SK-N-MC (cell line): ENCODE data around the gene CD46.

Source experiments
- DNase-seq: peaks from one replicate; pipeline ENCODE4 v3.0.0-alpha.2; 2011; ENCODE audit warnings: low read depth, low spot score
- H3K27ac ChIP-seq: fragments of 200-600 bp; sonication (generic); 2 replicates; pipeline ENCODE4 v1.5.1; 2016; ENCODE audit warnings: mixed run types
- H3K36me3 ChIP-seq: fragments of 200-600 bp; sonication (generic); 2 replicates; pipeline ENCODE4 v1.6.1; 2017; ENCODE audit warnings: antibody characterized with exemption, low read length, mixed read lengths; ENCODE audit not compliant: insufficient read depth
- H3K4me3 ChIP-seq: fragments of 200-600 bp; sonication (generic); 2 replicates; pipeline ENCODE4 v1.5.1; 2016
- H3K9ac ChIP-seq: fragments of 200-600 bp; sonication (generic); 2 replicates; pipeline ENCODE4 v1.8.0; 2017; ENCODE audit warnings: mixed run types, mixed read lengths; ENCODE audit not compliant: insufficient read length
- H3K9me3 ChIP-seq: fragments of 200-600 bp; sonication (generic); 2 replicates; pipeline ENCODE4 v1.6.1; 2017; ENCODE audit warnings: low read depth, mild to moderate bottlenecking, antibody characterized with exemption, low read length, moderate library complexity, mixed read lengths
- EZH2 ChIP-seq: fragments of 200-600 bp; sonication (generic); IDR thresholded peaks from one replicate; pipeline ENCODE4 v1.6.1; 2017; ENCODE audit warnings: antibody characterized with exemption
- FOXP2 ChIP-seq: optimal IDR thresholded peaks from 2 replicates; pipeline ENCODE3; 2011; ENCODE audit warnings: mild to moderate bottlenecking, moderate library complexity; ENCODE audit not compliant: insufficient read depth; ENCODE audit errors: extremely low read length, control extremely low read depth
- POLR2AphosphoS5 ChIP-seq: IDR thresholded peaks from 2 replicates; pipeline ENCODE4 v1.6.1; 2012; ENCODE audit warnings: mild to moderate bottlenecking, low read depth, low read length, borderline replicate concordance

Gene CD46

GRCh38 chr1:207835958-207836357, 84.1 kb downstream of the CD46 start:
- no peak for DNase-seq
- H3K27ac ChIP-seq: no peak overlapping the region
- no peaks in the 10 kb centered on the region for H3K36me3 ChIP-seq
- H3K4me3 ChIP-seq: no peak overlapping the region
- no peaks in the 10 kb centered on the region for H3K9me3 ChIP-seq
- no peak overlapping the region for H3K9ac ChIP-seq
- no peak for TF ChIP-seq POLR2AphosphoS5
- TF ChIP-seq EZH2: no peak
- TF ChIP-seq FOXP2: no peak

DNA sequence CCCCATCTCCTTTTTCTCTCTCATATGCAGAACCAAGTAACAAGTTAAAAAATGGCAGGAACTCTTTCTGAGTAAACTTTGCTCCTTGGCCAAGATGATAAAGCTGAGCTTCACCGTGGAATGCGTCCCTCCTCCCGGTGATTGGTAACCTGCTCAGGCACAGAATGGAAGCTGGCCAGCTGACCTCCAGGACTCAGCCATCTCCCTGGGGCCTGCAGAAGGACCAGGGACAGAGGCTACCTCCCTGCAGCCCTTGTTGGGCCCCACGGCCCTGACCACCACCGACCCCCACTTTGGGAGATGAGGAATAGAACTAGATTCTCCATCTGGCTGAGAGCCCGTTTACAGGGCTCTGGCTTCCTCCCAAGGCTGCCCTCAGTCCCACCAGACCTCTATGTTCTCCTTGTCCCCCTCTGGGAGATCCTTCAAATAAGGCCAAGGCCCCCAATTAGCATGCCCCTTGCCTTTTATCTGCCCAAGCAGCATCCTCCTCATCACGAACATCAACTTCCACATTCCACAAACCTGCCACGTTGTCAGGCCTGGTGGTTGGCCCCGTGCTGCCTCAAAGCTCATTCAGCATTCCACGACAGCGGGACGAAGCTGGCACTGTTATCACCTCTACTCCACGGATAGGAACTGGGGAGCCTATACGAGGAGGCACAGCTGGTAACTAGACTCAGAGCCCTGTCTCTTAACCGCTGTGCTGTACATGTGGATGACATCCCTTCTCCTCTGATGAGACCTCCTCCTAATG, 84.9 kb downstream of the CD46 start:
- Histone ChIP-seq H3K27ac (no peak overlapping the region), H3K9me3 (no peaks in the 10 kb centered on the region), H3K4me3 (no peak overlapping the region), H3K36me3 (no peaks in the 10 kb centered on the region), H3K9ac (no peak overlapping the region)
- TF ChIP-seq POLR2AphosphoS5: no peak
- TF ChIP-seq EZH2: no peak
- no peak for TF ChIP-seq FOXP2
- no peak for DNase-seq

- DNase-seq: no peak
- H3K27ac ChIP-seq: no peak overlapping the region
- no peak for TF ChIP-seq POLR2AphosphoS5
- TF ChIP-seq FOXP2: no peak
- TF ChIP-seq EZH2: no peak
- H3K9ac ChIP-seq: no peak overlapping the region
- H3K36me3 ChIP-seq: no peaks in the 10 kb centered on the region
- no peaks in the 10 kb centered on the region for H3K9me3 ChIP-seq
- H3K4me3 ChIP-seq: no peak overlapping the region
Measured at GRCh38 chr1:207837673-207838072, 85.8 kb downstream of the CD46 start.

- Histone ChIP-seq H3K36me3 (no peaks in the 10 kb centered on the region), H3K27ac (no peak overlapping the region), H3K9ac (no peak overlapping the region), H3K9me3 (no peaks in the 10 kb centered on the region), H3K4me3 (no peak overlapping the region)
- TF ChIP-seq FOXP2 (no peak), POLR2AphosphoS5 (no peak), EZH2 (no peak)
- no peak for DNase-seq
Measured at GRCh38 chr1:207838156-207839082, 86.6 kb downstream of the CD46 start.

GRCh38 chr1:207839083-207839413, 87.2 kb downstream of the CD46 start:
- Histone ChIP-seq H3K36me3 (no peaks in the 10 kb centered on the region), H3K9ac (no peak overlapping the region)
- TF ChIP-seq FOXP2 (no peak), EZH2 (no peak), POLR2AphosphoS5 (no peak)

GRCh38 chr1:207840380-207840779, 88.5 kb downstream of the CD46 start:
- no peak for DNase-seq
- Histone ChIP-seq H3K9me3 (no peaks in the 10 kb centered on the region), H3K36me3 (no peaks in the 10 kb centered on the region), H3K4me3 (no peak overlapping the region), H3K9ac (no peak overlapping the region), H3K27ac (no peak overlapping the region)
- TF ChIP-seq POLR2AphosphoS5: no peak

More at GRCh38 chr1:207839083-207839413, 87.2 kb downstream of the CD46 start:
- no peak overlapping the region for H3K27ac ChIP-seq
- H3K9me3 ChIP-seq: no peaks in the 10 kb centered on the region
- no peak overlapping the region for H3K4me3 ChIP-seq
- DNase-seq: no peak

- Histone ChIP-seq H3K9ac (no peak overlapping the region), H3K4me3 (no peak overlapping the region), H3K27ac (no peak overlapping the region), H3K9me3 (no peaks in the 10 kb centered on the region), H3K36me3 (no peaks in the 10 kb centered on the region)
- TF ChIP-seq EZH2: no peak
- TF ChIP-seq FOXP2: no peak
- TF ChIP-seq POLR2AphosphoS5: no peak
- DNase-seq: no peak
Measured at GRCh38 chr1:207841293-207841692, 89.4 kb downstream of the CD46 start.

- no peak for DNase-seq
- H3K36me3 ChIP-seq: no peaks in the 10 kb centered on the region
- H3K9me3 ChIP-seq: no peaks in the 10 kb centered on the region
- H3K27ac ChIP-seq: no peak overlapping the region
- no peak for TF ChIP-seq POLR2AphosphoS5
- TF ChIP-seq EZH2: no peak
- TF ChIP-seq FOXP2: no peak
- no peak overlapping the region for H3K9ac ChIP-seq
- H3K4me3 ChIP-seq: no peak overlapping the region
Measured at GRCh38 chr1:207841901-207842300, 90.0 kb downstream of the CD46 start.

DNA sequence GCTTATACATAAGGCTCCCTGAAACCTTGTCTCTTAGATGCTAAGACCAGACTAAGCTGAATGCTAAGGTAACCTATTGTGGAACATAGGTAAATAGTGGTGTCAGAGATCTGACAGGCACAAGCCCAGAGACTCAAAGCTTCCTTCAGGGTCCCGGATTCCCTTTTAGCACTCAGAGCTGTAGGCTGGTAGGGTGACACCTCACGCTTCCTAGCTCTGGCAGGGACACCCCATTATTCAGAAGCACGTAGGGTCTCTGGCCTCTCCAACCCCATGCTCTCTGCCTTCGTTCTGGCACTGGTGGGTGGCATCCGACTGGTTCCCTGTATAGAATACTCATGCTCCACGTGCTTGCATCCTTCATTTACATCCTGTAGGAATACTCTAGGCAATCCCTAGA, 90.7 kb downstream of the CD46 start:
- TF ChIP-seq POLR2AphosphoS5 (no peak), FOXP2 (no peak), EZH2 (no peak)
- Histone ChIP-seq H3K9me3 (no peaks in the 10 kb centered on the region), H3K9ac (no peak overlapping the region), H3K36me3 (no peaks in the 10 kb centered on the region), H3K4me3 (no peak overlapping the region), H3K27ac (no peak overlapping the region)
- DNase-seq: no peak
